Fibroblast of lung (primary cell): ENCODE data around the gene XPNPEP1. TPM values are rescaled to one million over a fixed set of nuclear protein-coding genes. Genes with fewer than 3 reads are reported as not detected.

Experiments
- DNase-seq, 2 donors: peaks; one replicate each; pipeline versions ENCODE4 v3.0.0 to v3.0.0-alpha.2; 2010; ENCODE audit warnings: low read depth in 2 of 2
- H2AFZ ChIP-seq: 2 replicates; pipeline ENCODE4 v1.5.1; 2012; ENCODE audit warnings: low read length, control low read depth, inconsistent platforms
- H3K27ac ChIP-seq: 2 replicates; pipeline ENCODE4 v1.5.1; 2011; ENCODE audit warnings: low read length, control low read depth; ENCODE audit not compliant: insufficient read depth
- H3K27me3 ChIP-seq: 2 replicates; pipeline ENCODE4 v1.5.1; 2011; ENCODE audit warnings: mild to moderate bottlenecking, low read length; ENCODE audit not compliant: control insufficient read depth, insufficient read depth
- H3K36me3 ChIP-seq: 2 replicates; pipeline ENCODE4 v1.5.1; 2011; ENCODE audit warnings: low read length; ENCODE audit not compliant: control insufficient read depth, insufficient read depth
- H3K4me1 ChIP-seq: 2 replicates; pipeline ENCODE4 v1.5.1; 2011; ENCODE audit warnings: low read length; ENCODE audit not compliant: control insufficient read depth, insufficient read depth; ENCODE audit errors: extremely low read depth
- H3K4me2 ChIP-seq: 2 replicates; pipeline ENCODE4 v1.5.1; 2011; ENCODE audit warnings: low read length, control low read depth; ENCODE audit not compliant: insufficient read depth; ENCODE audit errors: extremely low read depth
- H3K4me3 ChIP-seq, 4 experiments: fragments of 200-600 bp in 1 of 4; sonication (generic) in 1 of 4; replicated peaks in 1 of 4; 2 replicates each; pipeline ENCODE4 v1.5.1; 2011 to 2016; ENCODE audit warnings: low read length in 4 of 4, low read depth in 3 of 4, mild to moderate bottlenecking in 3 of 4, control low read depth in 2 of 4, inconsistent platforms in 1 of 4, mixed read lengths in 1 of 4; ENCODE audit not compliant: insufficient read depth in 1 of 4; ENCODE audit errors: control extremely low read depth in 1 of 4
- H3K79me2 ChIP-seq: 2 replicates; pipeline ENCODE4 v1.5.1; 2012; ENCODE audit warnings: mild to moderate bottlenecking, low read length, inconsistent platforms; ENCODE audit not compliant: control insufficient read depth, insufficient read depth
- H3K9ac ChIP-seq: 2 replicates; pipeline ENCODE4 v1.5.1; 2011; ENCODE audit warnings: mild to moderate bottlenecking, low read length, control low read depth; ENCODE audit not compliant: insufficient read depth
- H3K9me3 ChIP-seq: 2 replicates; pipeline ENCODE4 v1.5.1; 2012; ENCODE audit warnings: low read depth, low read length; ENCODE audit not compliant: control insufficient read depth, insufficient read depth
- H4K20me1 ChIP-seq: 2 replicates; pipeline ENCODE4 v1.5.1; 2011; ENCODE audit warnings: low read length; ENCODE audit not compliant: control insufficient read depth, insufficient read depth; ENCODE audit errors: extremely low read depth
- EZH2 ChIP-seq: IDR thresholded peaks from 2 replicates; pipeline ENCODE4 v1.5.1; 2012; ENCODE audit warnings: low read length, control low read depth, mild to moderate bottlenecking; ENCODE audit errors: missing control alignments
- polyA plus RNA-seq, 2 donors: library from polyadenylated mRNA; depleted of rRNA in 1 of 2; stranded (reverse) in 1 of 2; unstranded in 1 of 2; fragments of >200 nt; gene quantifications; 2 replicates each; pipeline ENCODE4 v1.2.1, GENCODE V29; 2011 to 2012; ENCODE audit warnings: missing spikeins in 1 of 2
- total RNA-seq: library from RNA; depleted of rRNA; stranded (reverse); fragments of >200 nt; gene quantifications from 2 replicates; pipeline ENCODE4 v1.2.1, GENCODE V29; 2014
- TF ChIP-seq, protein P1 (sequence below), 2 donors: IDR thresholded peaks in 1 of 2; conservative IDR thresholded peaks in 1 of 2; 1 replicate in 1 of 2; 2 replicates in 1 of 2; pipeline ENCODE4 v1.5.1; 2011 to 2012; ENCODE audit warnings: low read length in 2 of 2, control low read depth in 1 of 2, inconsistent platforms in 1 of 2, low read depth in 1 of 2, mild to moderate bottlenecking in 1 of 2

XPNPEP1 gene
- total and polyA plus RNA-seq, 2 donors (not counting 1 experiment from before 2014, with no cell fraction given): 86.5 to 119 TPM

DNA sequence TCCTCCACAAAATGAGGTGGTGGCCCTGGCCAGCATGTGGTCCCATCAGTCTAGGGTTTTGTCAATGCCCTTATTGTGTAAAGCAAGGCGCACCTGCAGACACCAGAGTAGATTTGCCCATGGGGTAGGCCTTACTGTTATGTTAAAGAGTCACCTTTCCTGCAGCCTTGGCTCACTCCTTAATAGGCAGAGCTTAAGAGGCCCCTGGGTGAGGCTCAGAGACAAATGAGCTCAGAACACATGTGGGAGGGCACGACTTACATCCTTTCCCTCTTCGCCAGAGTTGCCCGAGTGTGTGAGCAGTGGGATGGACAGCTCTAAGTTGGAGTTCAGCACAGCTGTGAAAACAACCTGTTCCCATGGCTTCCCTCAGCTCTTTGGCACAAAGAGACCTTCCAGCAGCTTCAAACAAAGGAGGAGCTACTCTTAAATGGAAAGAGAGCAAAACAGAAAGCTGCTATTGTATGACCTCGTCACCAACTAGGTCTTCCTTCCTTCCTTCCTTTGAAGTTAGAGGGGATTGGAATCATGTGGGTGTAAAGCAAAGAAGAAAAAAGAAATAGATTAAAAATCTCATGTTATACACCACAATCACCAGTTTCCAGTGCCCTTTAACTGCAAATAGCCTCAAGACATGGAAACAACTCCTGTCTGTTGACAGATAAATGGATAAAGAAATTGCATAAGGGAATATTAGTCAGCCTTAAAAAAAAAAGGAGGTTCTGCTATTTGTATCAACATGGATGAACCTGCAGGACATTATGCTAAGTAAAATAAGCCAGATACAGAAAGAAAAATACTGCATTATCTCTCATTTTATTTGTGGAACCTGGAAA is 11.9 kb upstream of the XPNPEP1 start:
- peak overlapping the region; percentile 14 for H2AFZ ChIP-seq
- no peaks in the 10 kb centered on the region for H3K36me3 ChIP-seq
- H3K4me3 ChIP-seq: no peak overlapping the region
- H3K79me2 ChIP-seq: no peaks in the 10 kb centered on the region
- peak; percentile 78 to 90 for DNase-seq
- H3K27me3 ChIP-seq: no peaks in the 10 kb centered on the region
- no peak overlapping the region for H3K27ac ChIP-seq
- TF ChIP-seq EZH2: no peak
- TF ChIP-seq, protein P1, sequence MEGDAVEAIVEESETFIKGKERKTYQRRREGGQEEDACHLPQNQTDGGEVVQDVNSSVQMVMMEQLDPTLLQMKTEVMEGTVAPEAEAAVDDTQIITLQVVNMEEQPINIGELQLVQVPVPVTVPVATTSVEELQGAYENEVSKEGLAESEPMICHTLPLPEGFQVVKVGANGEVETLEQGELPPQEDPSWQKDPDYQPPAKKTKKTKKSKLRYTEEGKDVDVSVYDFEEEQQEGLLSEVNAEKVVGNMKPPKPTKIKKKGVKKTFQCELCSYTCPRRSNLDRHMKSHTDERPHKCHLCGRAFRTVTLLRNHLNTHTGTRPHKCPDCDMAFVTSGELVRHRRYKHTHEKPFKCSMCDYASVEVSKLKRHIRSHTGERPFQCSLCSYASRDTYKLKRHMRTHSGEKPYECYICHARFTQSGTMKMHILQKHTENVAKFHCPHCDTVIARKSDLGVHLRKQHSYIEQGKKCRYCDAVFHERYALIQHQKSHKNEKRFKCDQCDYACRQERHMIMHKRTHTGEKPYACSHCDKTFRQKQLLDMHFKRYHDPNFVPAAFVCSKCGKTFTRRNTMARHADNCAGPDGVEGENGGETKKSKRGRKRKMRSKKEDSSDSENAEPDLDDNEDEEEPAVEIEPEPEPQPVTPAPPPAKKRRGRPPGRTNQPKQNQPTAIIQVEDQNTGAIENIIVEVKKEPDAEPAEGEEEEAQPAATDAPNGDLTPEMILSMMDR (conservative IDR thresholded peaks at IDR 0.05 in 1 of 2, IDR thresholded peaks at IDR 0.05 in 1 of 2; ENCODE audit: low read depth in 1 of 2, low read length in 2 of 2): no peak
- H3K9ac ChIP-seq: no peak overlapping the region
- no peaks in the 10 kb centered on the region for H3K9me3 ChIP-seq
- peaks cover under 1% of the 10 kb centered on the region for H3K4me1 ChIP-seq
- H4K20me1 ChIP-seq: no peaks in the 10 kb centered on the region
- H3K4me2 ChIP-seq: no peak overlapping the region

GRCh38 chr10:109933984-109934565 is 10.8 kb upstream of the XPNPEP1 start:
- TF ChIP-seq EZH2: no peak
- TF ChIP-seq, protein P1 (conservative IDR thresholded peaks at IDR 0.05 in 1 of 2, IDR thresholded peaks at IDR 0.05 in 1 of 2; ENCODE audit: low read depth in 1 of 2, low read length in 2 of 2): no peak

GRCh38 chr10:109932968-109933367 is 9.7 kb upstream of the XPNPEP1 start:
- H3K9ac ChIP-seq: no peak overlapping the region
- TF ChIP-seq, protein P1 (conservative IDR thresholded peaks at IDR 0.05 in 1 of 2, IDR thresholded peaks at IDR 0.05 in 1 of 2; ENCODE audit: low read depth in 1 of 2, low read length in 2 of 2): no peak
- TF ChIP-seq EZH2: no peak
- H3K27ac ChIP-seq: no peak overlapping the region
- no peaks in the 10 kb centered on the region for H3K9me3 ChIP-seq
- no peak overlapping the region for H2AFZ ChIP-seq
- H3K36me3 ChIP-seq: no peaks in the 10 kb centered on the region
- H3K4me2 ChIP-seq: no peak overlapping the region
- no peaks in the 10 kb centered on the region for H3K27me3 ChIP-seq
- no peaks in the 10 kb centered on the region for H3K79me2 ChIP-seq
- no peak overlapping the region for H3K4me3 ChIP-seq
- H3K4me1 ChIP-seq: peaks cover 2% of the 10 kb centered on the region
- no peaks in the 10 kb centered on the region for H4K20me1 ChIP-seq
- DNase-seq: no peak

More at GRCh38 chr10:109933984-109934565, 10.8 kb upstream of the XPNPEP1 start:
- Histone ChIP-seq H3K27me3 (no peaks in the 10 kb centered on the region), H3K27ac (no peak overlapping the region), H3K4me1 (peaks cover 2% of the 10 kb centered on the region), H3K36me3 (no peaks in the 10 kb centered on the region), H4K20me1 (no peaks in the 10 kb centered on the region), H3K9me3 (no peaks in the 10 kb centered on the region), H3K4me3 (no peak overlapping the region), H3K79me2 (no peaks in the 10 kb centered on the region), H3K9ac (no peak overlapping the region), H3K4me2 (no peak overlapping the region), H2AFZ (no peak overlapping the region)
- peak in 1 of 2 donors; percentile 48 for DNase-seq
